ENCODE results near the gene GPR33. TPM values are rescaled to one million over a fixed set of nuclear protein-coding genes. Genes with fewer than 3 reads are reported as not detected.
A peak's percentile ranks its signal among the peaks of the same experiment; 100 is the strongest.
"Not testable (repeated sequence)": the region's sequence is repeated elsewhere in the genome, so short reads cannot be mapped to it uniquely, and the experiment has no call there.

The GPR33 gene
- total RNA-seq, 2 donors from 2014 or later: not detected

DNA sequence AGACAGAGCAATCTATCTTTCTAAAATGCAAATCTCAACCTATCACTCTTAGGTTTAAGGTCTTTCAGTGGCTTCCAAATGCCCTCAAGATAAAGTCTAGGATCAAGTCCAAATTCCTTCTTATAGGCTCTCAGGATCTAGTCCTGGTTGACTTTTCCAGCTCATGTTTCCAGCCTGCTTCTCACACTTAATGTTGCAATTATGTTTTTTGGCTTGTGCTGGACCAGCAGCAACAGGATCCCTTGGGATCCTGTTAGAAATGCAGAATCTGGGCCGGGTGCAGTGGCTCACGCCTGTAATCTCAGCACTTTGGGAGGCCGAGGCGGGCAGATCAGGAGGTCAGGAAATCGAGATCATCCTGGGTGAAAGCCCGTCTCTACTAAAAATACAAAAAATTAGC, 10.6 kb downstream of the GPR33 start:
- Mint-ChIP-seq H3K27ac (no peak overlapping the region), H3K36me3 (no peaks in the 10 kb centered on the region), H3K9me3 (no peaks in the 10 kb centered on the region)
- DNase-seq (ENCODE audit: low spot score in 2 of 2) (no peak), ATAC-seq (no peak)

DNA sequence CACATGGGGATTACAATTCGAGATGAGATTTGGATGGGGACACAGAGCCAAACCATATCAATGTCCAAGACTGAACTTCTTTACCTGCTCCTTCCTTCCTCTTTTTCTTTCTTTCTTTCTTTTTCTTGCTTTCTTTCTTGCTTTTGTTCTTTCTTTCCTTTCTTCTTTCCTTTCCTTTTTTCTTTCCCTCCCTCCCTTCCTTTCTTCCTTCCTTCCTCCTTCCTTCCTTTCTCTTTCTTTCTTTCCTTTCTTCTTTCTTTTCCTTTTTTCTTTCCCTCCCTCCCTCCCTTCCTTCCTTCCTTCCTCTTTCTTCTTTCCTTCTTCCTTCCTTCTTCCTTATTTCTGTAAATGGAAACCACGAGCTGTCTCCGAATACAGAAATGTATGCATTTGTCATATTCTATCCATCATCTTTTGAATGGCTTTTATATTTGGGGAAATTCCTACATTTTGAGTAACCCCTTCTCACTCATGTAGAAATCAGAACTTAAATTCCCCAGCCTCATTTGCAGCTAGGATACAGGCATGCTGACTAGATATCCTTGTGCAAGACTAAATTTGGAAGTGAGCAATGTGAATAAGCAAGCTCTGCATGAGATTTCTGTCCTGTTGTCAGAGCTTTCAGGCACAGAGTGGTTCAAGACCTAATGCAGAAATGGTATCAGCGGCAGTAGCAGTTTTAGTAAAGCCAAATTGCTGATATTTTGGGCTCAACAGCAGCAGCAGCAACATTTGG, 11.5 kb downstream of the GPR33 start:
- no peaks in the 10 kb centered on the region for H3K36me3 Mint-ChIP-seq
- no peaks in the 10 kb centered on the region for H3K9me3 Mint-ChIP-seq
- no peak overlapping the region for H3K27ac Mint-ChIP-seq
- ATAC-seq (no peak), DNase-seq (ENCODE audit: low spot score in 2 of 2) (no peak)

DNA sequence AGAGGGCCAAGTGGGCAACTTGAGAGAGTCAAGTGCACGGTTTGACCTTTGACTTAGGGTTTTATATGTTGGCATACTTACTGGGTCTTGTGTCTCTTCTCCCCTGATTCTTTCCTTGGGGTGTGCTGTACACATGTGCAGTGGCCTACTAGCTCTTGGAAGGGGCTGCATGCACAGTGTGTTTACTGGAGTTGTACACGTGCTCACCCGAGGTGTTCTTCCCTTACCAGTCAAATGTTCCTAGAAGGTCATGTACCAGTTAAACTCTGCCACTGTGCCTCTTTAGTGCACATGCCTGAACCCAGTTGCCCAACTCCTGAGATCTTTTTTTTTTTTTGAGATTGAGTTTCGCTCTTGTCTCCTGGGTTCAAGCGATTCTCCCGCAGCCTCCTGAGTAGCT, 21.3 kb downstream of the GPR33 start:
- ATAC-seq (no peak), DNase-seq (ENCODE audit: low spot score in 2 of 2) (no peak)
- no peaks in the 10 kb centered on the region for H3K36me3 Mint-ChIP-seq
- no peak overlapping the region for H3K27ac Mint-ChIP-seq
- no peaks in the 10 kb centered on the region for H3K9me3 Mint-ChIP-seq

DNA sequence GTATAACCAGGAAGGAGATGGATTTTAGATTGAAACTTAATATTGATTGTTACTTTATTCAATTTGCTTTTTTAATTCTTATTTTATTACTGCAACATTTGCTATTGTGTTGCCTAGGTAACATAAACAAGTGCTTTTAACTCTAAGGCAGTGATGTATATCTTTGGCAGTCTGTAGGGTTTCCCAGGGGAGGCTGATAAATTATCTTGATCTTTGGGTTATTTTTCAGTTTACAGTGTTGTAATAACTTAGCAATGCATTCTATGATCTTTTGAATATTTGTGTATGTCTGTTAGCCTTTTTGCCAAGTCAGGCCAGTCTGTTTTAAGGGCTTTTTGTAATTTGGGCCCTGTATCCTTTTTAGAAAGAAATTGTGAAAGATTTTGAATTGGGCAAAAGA, 22.7 kb downstream of the GPR33 start:
- Mint-ChIP-seq H3K9me3 (no peaks in the 10 kb centered on the region), H3K27ac (no peak overlapping the region), H3K36me3 (no peaks in the 10 kb centered on the region)
- no peak for DNase-seq (ENCODE audit: low spot score in 2 of 2)
- ATAC-seq: no peak

GRCh38 chr14:31462450-31462849, 25.4 kb downstream of the GPR33 start:
- ATAC-seq; H3K27ac Mint-ChIP-seq; DNase-seq (ENCODE audit: low spot score in 2 of 2); H3K36me3 Mint-ChIP-seq; H3K9me3 Mint-ChIP-seq: not testable (repeated sequence)

- peaks cover 6 to 7% of the 10 kb centered on the region in 2 donors for H3K36me3 Mint-ChIP-seq
- DNase-seq (ENCODE audit: low spot score in 2 of 2) (no peak), ATAC-seq (no peak)
- no peak overlapping the region for H3K27ac Mint-ChIP-seq
- no peaks in the 10 kb centered on the region for H3K9me3 Mint-ChIP-seq
Observed at GRCh38 chr14:31461545-31461944, 26.3 kb downstream of the GPR33 start.

DNA sequence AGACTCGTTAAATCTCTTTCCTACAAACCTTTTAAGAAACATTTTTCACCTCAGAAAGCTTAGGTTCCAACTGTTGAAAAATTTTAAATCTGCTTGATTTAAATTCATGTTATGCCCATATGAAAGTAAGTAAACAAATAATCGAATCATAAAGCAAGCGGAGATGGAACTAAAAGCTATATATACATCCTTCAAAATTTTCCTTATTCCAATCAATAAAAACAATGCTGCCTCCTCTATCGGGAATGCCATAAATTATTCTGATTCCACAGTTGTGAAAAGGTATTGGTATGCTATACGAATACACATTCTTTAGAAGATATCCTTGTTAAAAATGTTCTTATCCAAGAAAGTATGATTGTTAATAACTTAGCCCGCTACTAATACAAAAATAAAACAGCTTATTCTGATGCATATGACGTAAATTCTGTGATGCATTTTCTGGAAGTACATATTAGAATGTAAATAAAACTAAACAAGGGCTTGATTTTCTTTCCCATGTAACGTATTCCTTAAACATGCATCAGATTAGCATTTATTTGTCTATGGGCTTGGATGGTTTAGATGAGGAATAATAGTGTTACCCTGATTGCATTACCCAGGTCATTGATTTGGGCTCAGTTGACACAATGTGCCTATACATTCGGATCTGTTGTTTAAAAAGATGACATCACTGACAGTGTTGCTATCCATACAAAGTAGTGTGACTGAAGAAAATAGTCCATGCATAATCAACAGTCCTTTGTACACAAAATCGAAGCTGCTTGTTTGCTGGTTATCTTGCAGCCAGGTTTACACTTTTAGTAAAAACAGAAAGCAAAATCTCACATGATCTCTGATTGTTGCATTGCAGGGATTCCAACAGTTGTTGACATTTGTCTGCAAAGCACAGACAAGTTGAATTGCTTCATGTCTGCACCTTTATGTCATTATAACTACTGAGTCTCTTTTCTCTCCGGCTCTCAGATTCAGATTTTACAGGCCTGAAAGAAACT, 29.9 kb downstream of the GPR33 start:
- Mint-ChIP-seq H3K27ac (peak overlapping the region; percentile 91 to 99), H3K9me3 (no peaks in the 10 kb centered on the region), H3K36me3 (peaks cover 10 to 11% of the 10 kb centered on the region in 2 donors)
- no peak for DNase-seq (ENCODE audit: low spot score in 2 of 2)
- ATAC-seq: no peak

- DNase-seq (ENCODE audit: low spot score in 2 of 2) (peak; percentile 88 to 92), ATAC-seq (peak; percentile 97 to 99)
- H3K27ac Mint-ChIP-seq: peak within 1 kb of the TSS; percentile 91 to 99
- no peaks in the 10 kb centered on the region for H3K9me3 Mint-ChIP-seq
- H3K36me3 Mint-ChIP-seq: peaks cover 10 to 11% of the 10 kb centered on the region in 2 donors
Observed at GRCh38 chr14:31456841-31457664, 30.8 kb downstream of the GPR33 start, which contains the start of gene DTD2. TSS of gene DTD2 (minus strand) at chr14:31457506. CDS start at chr14:31457393, 113 bp downstream.

DNA sequence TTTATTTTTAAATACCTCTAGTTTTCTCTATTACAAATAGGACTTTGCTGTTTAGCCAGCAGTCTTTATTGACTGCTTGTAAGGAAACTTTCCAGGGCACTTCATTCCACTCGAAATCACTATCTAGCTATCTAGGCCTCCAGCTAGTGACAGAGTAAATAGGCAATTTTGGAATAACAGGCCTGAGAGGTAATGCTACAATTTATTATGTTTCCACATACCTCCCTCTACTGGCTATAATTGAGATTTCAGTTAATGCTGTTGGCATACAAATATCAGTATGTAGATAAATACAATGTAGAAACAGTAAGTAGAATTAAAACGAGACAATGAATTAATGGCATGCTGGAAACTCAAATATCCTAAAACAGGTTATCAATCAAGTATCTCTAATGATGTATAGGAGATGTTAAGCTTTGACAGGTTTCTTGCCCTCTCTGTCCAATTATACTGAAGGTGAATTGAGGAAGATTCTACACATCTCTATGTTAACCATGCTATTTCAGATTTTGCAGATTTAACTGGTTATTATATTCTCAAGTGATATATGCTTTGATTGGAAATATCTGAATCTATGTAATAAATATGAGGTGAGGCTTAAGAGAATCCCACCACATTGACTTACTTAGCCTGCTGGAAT, 37.7 kb downstream of the GPR33 start:
- no peak overlapping the region for H3K27ac Mint-ChIP-seq
- H3K36me3 Mint-ChIP-seq: peaks cover 8 to 12% of the 10 kb centered on the region in 2 donors
- H3K9me3 Mint-ChIP-seq: no peaks in the 10 kb centered on the region
- DNase-seq (ENCODE audit: low spot score in 2 of 2): no peak
- ATAC-seq: no peak

DNA sequence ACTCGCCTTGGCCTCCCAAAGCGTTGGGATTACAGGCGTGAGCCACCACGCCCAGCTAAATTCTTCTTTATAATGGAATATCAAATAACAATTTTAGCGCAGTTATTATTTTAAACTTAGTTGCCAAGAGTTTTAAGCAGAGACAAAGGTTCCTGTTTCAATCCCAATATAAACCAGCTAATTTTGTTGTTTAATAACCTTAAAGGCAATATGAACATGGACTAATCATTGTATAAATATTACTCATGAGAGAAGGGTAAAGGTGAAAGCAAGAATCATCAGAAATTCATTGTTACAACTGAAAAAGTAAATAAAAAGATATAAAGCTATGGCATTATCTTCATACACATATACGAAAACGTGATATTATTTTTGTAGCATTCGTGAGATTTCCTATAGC, 38.7 kb downstream of the GPR33 start:
- peaks cover 8 to 12% of the 10 kb centered on the region in 2 donors for H3K36me3 Mint-ChIP-seq
- no peak overlapping the region for H3K27ac Mint-ChIP-seq
- ATAC-seq (no peak), DNase-seq (ENCODE audit: low spot score in 2 of 2) (no peak)
- no peaks in the 10 kb centered on the region for H3K9me3 Mint-ChIP-seq

- DNase-seq (ENCODE audit: low spot score in 2 of 2) (no peak), ATAC-seq (no peak)
- Mint-ChIP-seq H3K27ac (no peak overlapping the region), H3K36me3 (peaks cover 4 to 12% of the 10 kb centered on the region in 2 donors), H3K9me3 (no peaks in the 10 kb centered on the region)
Observed at GRCh38 chr14:31445703-31446102, 42.1 kb downstream of the GPR33 start.

DNA sequence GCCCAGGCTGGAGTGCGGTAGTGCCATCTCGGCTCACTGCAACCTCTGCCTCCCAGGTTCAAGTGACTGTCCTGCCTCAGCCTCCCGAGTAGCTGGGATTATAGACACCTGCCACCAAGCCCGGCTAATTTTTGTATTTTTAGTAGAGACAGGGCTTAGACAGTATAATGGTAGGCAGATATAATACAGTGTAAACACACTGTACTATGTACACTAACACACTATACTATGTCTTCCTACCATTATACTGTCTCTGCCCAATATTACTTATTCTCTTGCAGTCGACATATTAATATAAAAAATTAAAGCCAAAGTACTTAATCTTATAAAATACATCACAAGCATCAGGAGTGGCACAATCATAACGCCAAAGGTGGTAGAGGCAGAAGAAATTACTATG, 45.6 kb downstream of the GPR33 start:
- DNase-seq (ENCODE audit: low spot score in 2 of 2): no peak
- no peak for ATAC-seq
- Mint-ChIP-seq H3K36me3 (peaks cover 10 to 16% of the 10 kb centered on the region in 2 donors), H3K27ac (no peak overlapping the region), H3K9me3 (no peaks in the 10 kb centered on the region)

- DNase-seq (ENCODE audit: low spot score in 2 of 2): no peak
- Mint-ChIP-seq H3K27ac (peak overlapping the region in 1 of 2 donors; percentile 5), H3K36me3 (peaks cover 9 to 16% of the 10 kb centered on the region in 2 donors), H3K9me3 (no peaks in the 10 kb centered on the region)
- no peak for ATAC-seq
Observed at GRCh38 chr14:31441273-31442111, 46.3 kb downstream of the GPR33 start.

DNA sequence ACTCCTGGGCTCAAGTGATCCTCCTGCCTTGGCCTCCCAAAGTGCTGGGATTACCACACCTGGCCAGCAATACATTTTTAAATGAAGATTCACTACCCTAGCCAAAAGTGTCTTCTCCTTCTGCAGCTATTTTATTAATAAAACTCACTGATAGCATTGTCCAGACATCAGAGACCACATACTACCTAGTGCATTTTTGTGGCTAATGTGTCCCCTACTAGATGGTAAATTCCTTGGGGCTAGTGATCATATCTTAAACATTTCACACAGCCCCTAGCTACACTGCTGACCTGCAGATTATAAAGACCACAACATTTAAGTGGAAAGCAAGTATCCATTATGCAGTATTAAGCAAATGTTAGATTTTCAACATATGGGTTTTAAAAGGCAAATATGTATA, 47.6 kb downstream of the GPR33 start:
- DNase-seq (ENCODE audit: low spot score in 2 of 2): no peak
- Mint-ChIP-seq H3K9me3 (no peaks in the 10 kb centered on the region), H3K27ac (no peak overlapping the region), H3K36me3 (peaks cover 6 to 11% of the 10 kb centered on the region in 2 donors)
- no peak for ATAC-seq

GRCh38 chr14:31439561-31439960, 48.3 kb downstream of the GPR33 start:
- H3K27ac Mint-ChIP-seq: no peak overlapping the region
- peaks cover 6 to 11% of the 10 kb centered on the region in 2 donors for H3K36me3 Mint-ChIP-seq
- H3K9me3 Mint-ChIP-seq: no peaks in the 10 kb centered on the region
- DNase-seq (ENCODE audit: low spot score in 2 of 2) (no peak), ATAC-seq (no peak)

All from activated naive CD4-positive, alpha-beta T cell treated with anti-CD3 and anti-CD28 coated beads, Interleukin-2, amount 50 U/mL, for 72 hours (primary cell).